ENCODE results near the gene C11orf16.
"Not testable (repeated sequence)": the region's sequence is repeated elsewhere in the genome, so short reads cannot be mapped to it uniquely, and the experiment has no call there.

- not testable (repeated sequence) for TF ChIP-seq CTCF (IDR thresholded peaks at IDR 0.05; ENCODE audit: low read length); EZH2 (IDR thresholded peaks at IDR 0.05; ENCODE audit: borderline replicate concordance, low read length)
Observed at GRCh38 chr11:8935789-8936188, 3.0 kb upstream of the C11orf16 start.

Data from OCI-LY1 (cell line).